Endothelial cell of coronary artery (primary cell): ENCODE results near the gene PKP3. TPM values are rescaled to one million over a fixed set of nuclear protein-coding genes. Genes with fewer than 3 reads are reported as not detected.

Source experiments
- total RNA-seq: library from RNA; depleted of rRNA; stranded (reverse); fragments of >200 nt; gene quantifications from 2 replicates; pipeline ENCODE4 v1.2.3, GENCODE V29; 2014

The PKP3 gene, protein sequence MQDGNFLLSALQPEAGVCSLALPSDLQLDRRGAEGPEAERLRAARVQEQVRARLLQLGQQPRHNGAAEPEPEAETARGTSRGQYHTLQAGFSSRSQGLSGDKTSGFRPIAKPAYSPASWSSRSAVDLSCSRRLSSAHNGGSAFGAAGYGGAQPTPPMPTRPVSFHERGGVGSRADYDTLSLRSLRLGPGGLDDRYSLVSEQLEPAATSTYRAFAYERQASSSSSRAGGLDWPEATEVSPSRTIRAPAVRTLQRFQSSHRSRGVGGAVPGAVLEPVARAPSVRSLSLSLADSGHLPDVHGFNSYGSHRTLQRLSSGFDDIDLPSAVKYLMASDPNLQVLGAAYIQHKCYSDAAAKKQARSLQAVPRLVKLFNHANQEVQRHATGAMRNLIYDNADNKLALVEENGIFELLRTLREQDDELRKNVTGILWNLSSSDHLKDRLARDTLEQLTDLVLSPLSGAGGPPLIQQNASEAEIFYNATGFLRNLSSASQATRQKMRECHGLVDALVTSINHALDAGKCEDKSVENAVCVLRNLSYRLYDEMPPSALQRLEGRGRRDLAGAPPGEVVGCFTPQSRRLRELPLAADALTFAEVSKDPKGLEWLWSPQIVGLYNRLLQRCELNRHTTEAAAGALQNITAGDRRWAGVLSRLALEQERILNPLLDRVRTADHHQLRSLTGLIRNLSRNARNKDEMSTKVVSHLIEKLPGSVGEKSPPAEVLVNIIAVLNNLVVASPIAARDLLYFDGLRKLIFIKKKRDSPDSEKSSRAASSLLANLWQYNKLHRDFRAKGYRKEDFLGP
- 0.09 and 1.3 TPM in 2 replicates for total RNA-seq

DNA sequence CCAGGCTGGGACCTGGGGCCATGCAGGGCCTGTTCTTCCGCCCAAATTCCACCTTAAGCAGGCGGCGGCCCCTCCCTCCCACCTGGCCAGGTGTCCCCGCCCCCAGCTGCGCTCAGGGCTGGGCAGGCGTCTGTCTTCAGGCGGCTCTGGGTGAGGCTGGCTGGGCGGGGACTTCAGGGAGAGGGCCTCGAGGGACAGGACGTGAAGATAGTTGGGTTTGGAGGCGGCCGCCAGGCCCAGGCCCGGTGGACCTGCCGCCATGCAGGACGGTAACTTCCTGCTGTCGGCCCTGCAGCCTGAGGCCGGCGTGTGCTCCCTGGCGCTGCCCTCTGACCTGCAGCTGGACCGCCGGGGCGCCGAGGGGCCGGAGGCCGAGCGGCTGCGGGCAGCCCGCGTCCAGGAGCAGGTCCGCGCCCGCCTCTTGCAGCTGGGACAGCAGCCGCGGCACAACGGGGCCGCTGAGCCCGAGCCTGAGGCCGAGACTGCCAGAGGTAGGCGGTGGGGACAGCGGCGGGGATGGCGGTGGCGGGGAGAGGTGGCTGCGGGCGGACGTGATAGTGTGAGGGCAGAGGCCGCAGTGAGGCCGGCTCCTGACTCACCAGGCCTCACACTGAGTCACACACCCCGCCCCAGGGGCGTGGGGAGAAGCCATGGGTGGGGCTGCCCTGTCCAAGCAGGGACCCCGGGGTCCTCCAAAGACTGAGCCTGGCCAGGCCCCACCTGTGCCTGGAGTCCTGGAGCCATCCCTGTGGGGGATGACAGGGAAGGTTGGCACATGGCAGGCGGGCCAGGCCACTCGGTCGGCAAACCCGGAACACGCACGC, at the start of gene PKP3:
Gene PKP3, plus strand, starts transcription at position 176 of the 824 bp plus-strand sequence. Its CDS starts 84 bp downstream, at position 260.

DNA sequence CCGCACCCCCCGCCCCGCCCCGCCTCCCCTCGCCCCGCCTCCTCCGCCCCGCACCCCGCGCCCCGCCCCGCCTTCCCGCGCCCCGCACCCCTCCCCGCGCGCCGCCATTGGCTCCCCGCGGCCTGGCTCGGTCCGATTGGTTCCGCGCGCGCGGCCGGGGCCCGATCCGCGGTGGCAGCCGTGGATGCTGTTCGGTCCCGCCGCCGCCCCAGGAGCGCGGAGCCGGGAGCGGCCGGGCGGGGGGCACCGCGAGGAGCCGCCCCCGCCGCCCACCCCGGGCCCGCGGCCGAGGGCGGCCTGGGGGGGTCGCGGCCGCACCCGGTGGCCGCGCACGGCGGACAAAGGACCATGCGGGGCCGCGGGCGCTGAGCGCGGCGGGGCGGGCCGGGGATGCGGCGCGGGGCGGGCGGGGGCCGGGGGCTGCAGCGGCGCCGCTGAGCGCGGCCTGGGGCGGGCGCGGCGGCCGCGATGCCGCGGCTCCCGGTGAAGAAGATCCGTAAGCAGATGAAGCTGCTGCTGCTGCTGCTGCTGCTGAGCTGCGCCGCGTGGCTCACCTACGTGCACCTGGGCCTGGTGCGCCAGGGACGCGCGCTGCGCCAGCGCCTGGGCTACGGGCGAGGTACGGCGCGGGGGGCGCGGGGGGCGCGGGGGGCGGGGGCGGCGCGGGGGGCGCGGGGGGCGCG, 24.5 kb upstream of the PKP3 start, which contains the start of gene B4GALNT4:
Gene B4GALNT4, plus strand, starts transcription at position 164 of the 683 bp plus-strand sequence. Its CDS starts 305 bp downstream, at position 469.

DNA sequence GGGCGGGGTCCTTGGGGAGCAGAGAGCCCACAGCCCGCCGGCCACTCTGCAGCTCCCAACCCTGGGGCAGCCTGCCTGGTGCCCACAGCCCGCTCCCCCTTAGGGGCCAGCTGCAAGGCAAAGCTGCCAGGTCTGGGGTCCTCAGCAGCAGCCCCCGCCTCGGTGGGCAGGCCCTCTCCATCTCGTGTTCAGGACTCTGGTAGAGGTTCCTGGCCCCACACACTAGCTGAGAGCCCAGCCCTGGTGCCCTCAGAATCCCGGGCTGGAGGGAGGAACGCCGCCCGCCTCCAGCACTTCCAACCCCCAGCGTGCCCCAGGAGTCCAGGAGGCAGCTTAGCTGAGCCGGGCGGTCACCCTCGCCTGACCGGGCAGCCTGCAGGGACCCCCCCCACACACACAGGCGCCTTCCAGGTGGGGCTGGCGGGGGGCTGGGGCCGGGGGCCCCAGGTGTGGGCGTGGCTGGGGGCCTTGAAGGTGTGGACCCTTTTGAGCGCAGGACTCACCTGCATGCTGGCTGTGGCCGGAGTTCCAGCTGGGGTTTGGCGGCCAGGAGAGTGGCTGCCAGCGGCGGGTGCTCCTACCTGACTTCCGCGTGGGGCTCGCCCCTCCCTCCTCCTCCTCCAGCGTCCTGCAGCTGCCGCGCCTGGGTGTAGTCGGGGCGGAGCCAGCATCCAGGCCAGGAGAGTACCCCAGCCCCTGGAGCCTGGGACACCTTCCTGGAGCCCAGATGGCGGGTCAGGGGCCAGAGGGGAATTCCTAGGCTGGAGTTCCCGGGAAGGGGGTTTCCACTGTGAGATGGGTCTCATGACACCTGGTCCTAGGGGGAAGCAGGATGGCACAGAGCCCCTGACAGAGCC, 47.6 kb downstream of the PKP3 start, which contains the start of gene ANO9:
Gene ANO9, minus strand, starts transcription at position 594 of the 857 bp plus-strand sequence. Its CDS starts 85 bp downstream, at position 509.

GRCh38 chr11:449889-450808, 56.1 kb downstream of the PKP3 start, which contains the start of gene PTDSS2:
Gene PTDSS2 (plus strand): TSS chr11:450279. CDS start chr11:450456, 177 bp downstream.

Other genes starting within 250 kb of the PKP3 start
- not detected in 2 replicates for gene SCGB1C1, start 201.1 kb upstream of the PKP3 start, total RNA-seq
- 10.0 and 17.7 TPM in 2 replicates for gene BET1L, start 186.8 kb upstream of the PKP3 start, total RNA-seq
- 152 and 204 TPM in 2 replicates for gene RIC8A, start 186.5 kb upstream of the PKP3 start, total RNA-seq
- 4.9 and 6.6 TPM in 2 replicates for gene SIRT3, start 157.9 kb upstream of the PKP3 start, total RNA-seq
- gene PSMD13, start 157.2 kb upstream of the PKP3 start, total RNA-seq, result 223 and 325 TPM in 2 replicates
- gene NLRP6, start 115.8 kb upstream of the PKP3 start, total RNA-seq, result not detected in 2 replicates
- gene PGGHG, start 105.1 kb upstream of the PKP3 start, total RNA-seq, result 7.7 and 18.4 TPM in 2 replicates
- gene IFITM5, start 94.7 kb upstream of the PKP3 start, total RNA-seq, result not detected in 2 replicates
- 29.3 and 48.9 TPM in 2 replicates for gene IFITM2, start 86.4 kb upstream of the PKP3 start, total RNA-seq
- gene IFITM1, start 80.2 kb upstream of the PKP3 start, total RNA-seq, result 2.1 and 8.3 TPM in 2 replicates
- gene IFITM3, start 73.3 kb upstream of the PKP3 start, total RNA-seq, result 30.3 and 64.5 TPM in 2 replicates
- gene B4GALNT4, start 24.7 kb upstream of the PKP3 start, total RNA-seq, result 2.5 and 4.6 TPM in 2 replicates
- 28.6 and 35.5 TPM in 2 replicates for gene SIGIRR, start 20.8 kb downstream of the PKP3 start, total RNA-seq
- gene ANO9, start 47.8 kb downstream of the PKP3 start, total RNA-seq, result 0.09 TPM in 2 replicates
- gene PTDSS2, start 56.1 kb downstream of the PKP3 start, total RNA-seq, result 33.9 and 34.7 TPM in 2 replicates
- gene RNH1, start 113.0 kb downstream of the PKP3 start, total RNA-seq, result 203 and 307 TPM in 2 replicates
- gene HRAS, start 141.4 kb downstream of the PKP3 start, total RNA-seq, result 77.6 and 97.3 TPM in 2 replicates
- gene LRRC56, start 143.3 kb downstream of the PKP3 start, total RNA-seq, result 0.27 and 0.47 TPM in 2 replicates
- 0.36 and 1.1 TPM in 2 replicates for gene LMNTD2, start 166.5 kb downstream of the PKP3 start, total RNA-seq
- 10.4 and 14.9 TPM in 2 replicates for gene RASSF7, start 166.8 kb downstream of the PKP3 start, total RNA-seq
- gene PHRF1, start 182.3 kb downstream of the PKP3 start, total RNA-seq, result 25.6 and 33.3 TPM in 2 replicates
- gene IRF7, start 221.7 kb downstream of the PKP3 start, total RNA-seq, result 10.4 and 11.3 TPM in 2 replicates
- not detected in 2 replicates for gene CDHR5, start 230.7 kb downstream of the PKP3 start, total RNA-seq
- gene SCT, start 233.0 kb downstream of the PKP3 start, total RNA-seq, result not detected in 2 replicates
- gene DRD4, start 243.1 kb downstream of the PKP3 start, total RNA-seq, result not detected in 2 replicates